ENCODE measurements around the gene FHOD3. TPM values are rescaled to one million over a fixed set of nuclear protein-coding genes. Genes with fewer than 3 reads are reported as not detected.

The FHOD3 gene
- total RNA-seq, 2 donors from 2014 or later, result 2.8 to 3.1 TPM

- no peaks in the 10 kb centered on the region for H3K4me1 ChIP-seq (ENCODE audit: control insufficient read depth, insufficient read depth, low read length)
- H3K4me3 ChIP-seq (ENCODE audit: low read length), result no peak overlapping the region
- TF ChIP-seq, protein P1, sequence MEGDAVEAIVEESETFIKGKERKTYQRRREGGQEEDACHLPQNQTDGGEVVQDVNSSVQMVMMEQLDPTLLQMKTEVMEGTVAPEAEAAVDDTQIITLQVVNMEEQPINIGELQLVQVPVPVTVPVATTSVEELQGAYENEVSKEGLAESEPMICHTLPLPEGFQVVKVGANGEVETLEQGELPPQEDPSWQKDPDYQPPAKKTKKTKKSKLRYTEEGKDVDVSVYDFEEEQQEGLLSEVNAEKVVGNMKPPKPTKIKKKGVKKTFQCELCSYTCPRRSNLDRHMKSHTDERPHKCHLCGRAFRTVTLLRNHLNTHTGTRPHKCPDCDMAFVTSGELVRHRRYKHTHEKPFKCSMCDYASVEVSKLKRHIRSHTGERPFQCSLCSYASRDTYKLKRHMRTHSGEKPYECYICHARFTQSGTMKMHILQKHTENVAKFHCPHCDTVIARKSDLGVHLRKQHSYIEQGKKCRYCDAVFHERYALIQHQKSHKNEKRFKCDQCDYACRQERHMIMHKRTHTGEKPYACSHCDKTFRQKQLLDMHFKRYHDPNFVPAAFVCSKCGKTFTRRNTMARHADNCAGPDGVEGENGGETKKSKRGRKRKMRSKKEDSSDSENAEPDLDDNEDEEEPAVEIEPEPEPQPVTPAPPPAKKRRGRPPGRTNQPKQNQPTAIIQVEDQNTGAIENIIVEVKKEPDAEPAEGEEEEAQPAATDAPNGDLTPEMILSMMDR (conservative IDR thresholded peaks at IDR 0.05), result no peak
- DNase-seq, result no peak
- no peaks in the 10 kb centered on the region for H3K27me3 ChIP-seq (ENCODE audit: control insufficient read depth, insufficient read depth, low read length, poor library complexity, severe bottlenecking)
- H3K9me3 ChIP-seq (ENCODE audit: control insufficient read depth, low read length), result peaks cover 29% of the 10 kb centered on the region
- Mint-ChIP-seq H3K27ac (no peak overlapping the region), H3K27me3 (ENCODE audit: insufficient read depth) (peaks cover 7% of the 10 kb centered on the region), H3K36me3 (ENCODE audit: low read depth) (peaks cover 4% of the 10 kb centered on the region), H3K4me3 (no peak overlapping the region), H3K9me3 (peaks cover 37% of the 10 kb centered on the region), H3K4me1 (no peaks in the 10 kb centered on the region)
- no peak overlapping the region for H3K9ac ChIP-seq (ENCODE audit: extremely low read depth, low read length, poor library complexity, severe bottlenecking)
- H3K36me3 ChIP-seq (ENCODE audit: control insufficient read depth, insufficient read depth, low read length), result no peaks in the 10 kb centered on the region
- H3K27ac ChIP-seq (ENCODE audit: low read depth, low read length), result no peak overlapping the region
- WGBS, 2 experiments (ENCODE audit: insufficient coverage in 1 of 2, insufficient read length in 1 of 2), result 91 to 100% methylated on average over 1 to 2 of the region's 2 CpGs
Measured at GRCh38 chr18:36735130-36735529, 437.6 kb downstream of the FHOD3 start.

DNA sequence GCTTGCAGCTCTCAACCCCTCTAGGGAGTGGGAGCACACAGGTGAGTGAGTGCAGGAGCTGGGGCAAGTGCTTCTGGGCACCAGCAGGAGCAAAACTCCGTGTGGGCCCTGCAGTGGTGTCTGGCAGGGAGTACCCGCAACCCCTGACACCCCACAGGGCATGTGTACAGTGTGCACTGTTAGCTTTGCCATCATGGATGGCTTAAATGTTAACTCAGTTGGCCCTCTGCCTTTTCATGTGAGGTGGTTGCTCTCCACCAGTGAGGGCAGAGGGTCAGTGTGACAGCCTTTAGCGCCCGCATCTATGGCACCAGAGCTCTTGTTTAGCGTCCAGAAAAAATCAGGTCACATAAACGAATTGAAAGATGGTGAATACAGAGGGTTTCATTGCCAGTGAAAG is 438.6 kb downstream of the FHOD3 start:
- Histone ChIP-seq H3K9me3 (ENCODE audit: control insufficient read depth, low read length) (peaks cover 25% of the 10 kb centered on the region), H3K9ac (ENCODE audit: extremely low read depth, low read length, poor library complexity, severe bottlenecking) (no peak overlapping the region), H3K4me3 (ENCODE audit: low read length) (no peak overlapping the region), H3K36me3 (ENCODE audit: control insufficient read depth, insufficient read depth, low read length) (no peaks in the 10 kb centered on the region), H3K27me3 (ENCODE audit: control insufficient read depth, insufficient read depth, low read length, poor library complexity, severe bottlenecking) (no peaks in the 10 kb centered on the region), H3K27ac (ENCODE audit: low read depth, low read length) (no peak overlapping the region), H3K4me1 (ENCODE audit: control insufficient read depth, insufficient read depth, low read length) (no peaks in the 10 kb centered on the region)
- peaks cover 4% of the 10 kb centered on the region for H3K36me3 Mint-ChIP-seq (ENCODE audit: low read depth)
- no peak for DNase-seq
- H3K27me3 Mint-ChIP-seq (ENCODE audit: insufficient read depth), result peaks cover 7% of the 10 kb centered on the region
- TF ChIP-seq, protein P1 (conservative IDR thresholded peaks at IDR 0.05), result no peak
- 88 to 90% methylated on average over 4 to 6 of the region's 6 CpGs for WGBS, 2 experiments (ENCODE audit: insufficient coverage in 1 of 2, insufficient read length in 1 of 2)
- H3K4me1 Mint-ChIP-seq, result no peaks in the 10 kb centered on the region
- no peak overlapping the region for H3K4me3 Mint-ChIP-seq
- peaks cover 37% of the 10 kb centered on the region for H3K9me3 Mint-ChIP-seq
- no peak overlapping the region for H3K27ac Mint-ChIP-seq

GRCh38 chr18:36737316-36737715 is 439.8 kb downstream of the FHOD3 start:
- no peak overlapping the region for H3K9ac ChIP-seq (ENCODE audit: extremely low read depth, low read length, poor library complexity, severe bottlenecking)
- DNase-seq, result no peak
- Mint-ChIP-seq H3K4me3 (no peak overlapping the region), H3K27me3 (ENCODE audit: insufficient read depth) (peaks cover 8% of the 10 kb centered on the region), H3K27ac (no peak overlapping the region), H3K36me3 (ENCODE audit: low read depth) (peaks cover 4% of the 10 kb centered on the region), H3K4me1 (no peaks in the 10 kb centered on the region), H3K9me3 (peaks cover 27% of the 10 kb centered on the region)
- H3K27me3 ChIP-seq (ENCODE audit: control insufficient read depth, insufficient read depth, low read length, poor library complexity, severe bottlenecking), result no peaks in the 10 kb centered on the region
- peaks cover 18% of the 10 kb centered on the region for H3K9me3 ChIP-seq (ENCODE audit: control insufficient read depth, low read length)
- no peaks in the 10 kb centered on the region for H3K4me1 ChIP-seq (ENCODE audit: control insufficient read depth, insufficient read depth, low read length)
- H3K27ac ChIP-seq (ENCODE audit: low read depth, low read length), result no peak overlapping the region
- no peak overlapping the region for H3K4me3 ChIP-seq (ENCODE audit: low read length)
- TF ChIP-seq, protein P1 (conservative IDR thresholded peaks at IDR 0.05), result no peak
- 93 to 95% methylated on average over 3 of the region's 3 CpGs for WGBS, 2 experiments (ENCODE audit: insufficient coverage in 1 of 2, insufficient read length in 1 of 2)
- H3K36me3 ChIP-seq (ENCODE audit: control insufficient read depth, insufficient read depth, low read length), result no peaks in the 10 kb centered on the region
